HEK293 (cell line): ENCODE data around the gene RGS7BP.

ENCODE experiments used
- REST ChIP-seq: fragments of 450-650 bp; formaldehyde crosslinking; IDR thresholded peaks from 2 replicates; pipeline ENCODE4 v1.5.1; 2016; ENCODE audit warnings: missing biosample characterization, missing genetic modification characterization
- ZNF169 ChIP-seq: fragments of 450-650 bp; formaldehyde crosslinking; IDR thresholded peaks from 2 replicates; pipeline ENCODE4 v1.5.1; 2016; ENCODE audit warnings: missing biosample characterization, missing genetic modification characterization

GRCh38 chr5:64619609-64620008 lies 113.8 kb downstream of the RGS7BP start:
- no peak for TF ChIP-seq REST (tag by site-specific recombination)
- no peak for TF ChIP-seq ZNF169
